NCI-H2107 treated with DMSO at 0.1 percent for 48 hours (cell line): ENCODE measurements around the gene GLRA3.
"Not testable (repeated sequence)": the region's sequence is repeated elsewhere in the genome, so short reads cannot be mapped to it uniquely, and the experiment has no call there.

ENCODE experiments used
- DNase-seq: peaks from one replicate; lab custom pipeline; 2025; ENCODE audit not compliant: unreplicated experiment; lab: John Stamatoyannopoulos, UW

Gene GLRA3

GRCh38 chr4:174714393-174715211 lies 114.4 kb downstream of the GLRA3 start:
- no peak for DNase-seq

GRCh38 chr4:174713821-174714220 lies 115.2 kb downstream of the GLRA3 start:
- no peak for DNase-seq

- DNase-seq = no peak
These were observed 115.9 kb downstream of the GLRA3 start for GRCh38 chr4:174713181-174713580.

- no peak for DNase-seq
These were observed 119.5 kb downstream of the GLRA3 start for GRCh38 chr4:174709526-174709925.

- DNase-seq = no peak
These were observed 120.7 kb downstream of the GLRA3 start for GRCh38 chr4:174708381-174708780.

- DNase-seq = no peak
These were observed 121.1 kb downstream of the GLRA3 start for GRCh38 chr4:174707902-174708301.

GRCh38 chr4:174707051-174707676 lies 121.9 kb downstream of the GLRA3 start:
- no peak for DNase-seq

GRCh38 chr4:174702979-174703478 lies 126.0 kb downstream of the GLRA3 start:
- DNase-seq = no peak

GRCh38 chr4:174699654-174700053 lies 129.4 kb downstream of the GLRA3 start:
- DNase-seq = no peak

GRCh38 chr4:174697896-174698295 lies 131.2 kb downstream of the GLRA3 start:
- DNase-seq = no peak

- DNase-seq = no peak
These were observed 131.8 kb downstream of the GLRA3 start for GRCh38 chr4:174697202-174697601.

GRCh38 chr4:174696657-174697056 lies 132.4 kb downstream of the GLRA3 start:
- DNase-seq = no peak

GRCh38 chr4:174691876-174692275 lies 137.2 kb downstream of the GLRA3 start:
- DNase-seq = not testable (repeated sequence)

- no peak for DNase-seq
These were observed 138.4 kb downstream of the GLRA3 start for GRCh38 chr4:174690665-174691064.

- no peak for DNase-seq
These were observed 139.4 kb downstream of the GLRA3 start for GRCh38 chr4:174689618-174690017.

GRCh38 chr4:174686826-174687225 lies 142.2 kb downstream of the GLRA3 start:
- no peak for DNase-seq

- DNase-seq = no peak
These were observed 147.2 kb downstream of the GLRA3 start for GRCh38 chr4:174681723-174682300.

- no peak for DNase-seq
These were observed 154.7 kb downstream of the GLRA3 start for GRCh38 chr4:174674305-174674840.

GRCh38 chr4:174673865-174674264 lies 155.2 kb downstream of the GLRA3 start:
- no peak for DNase-seq

- DNase-seq = no peak
These were observed 156.8 kb downstream of the GLRA3 start for GRCh38 chr4:174672276-174672675.

GRCh38 chr4:174669270-174669669 lies 159.8 kb downstream of the GLRA3 start:
- DNase-seq = no peak

GRCh38 chr4:174665799-174666198 lies 163.2 kb downstream of the GLRA3 start:
- no peak for DNase-seq
